Eye (tissue), 1 donor: ENCODE data around the gene RNF38.
A peak's percentile ranks its signal among the peaks of the same experiment; 100 is the strongest.
"Not testable (repeated sequence)": the region's sequence is repeated elsewhere in the genome, so short reads cannot be mapped to it uniquely, and the experiment has no call there.

ENCODE experiments used
- DNase-seq: peaks from one replicate; pipeline ENCODE4 v3.0.0-alpha.2; 2015

RNF38 gene

GRCh38 chr9:36402536-36402935 lies 2.5 kb upstream of the RNF38 start:
- DNase-seq, result peak; percentile 27

- no peak for DNase-seq
Measured at GRCh38 chr9:36401897-36402480, 1.9 kb upstream of the RNF38 start.

- no peak for DNase-seq
Measured at GRCh38 chr9:36401164-36401740, 1.2 kb upstream of the RNF38 start.

- DNase-seq, result peak; percentile 96
Measured at GRCh38 chr9:36400332-36401163, 479 bp upstream of the RNF38 start.

GRCh38 chr9:36398745-36399144 lies 1.3 kb downstream of the RNF38 start:
- DNase-seq, result no peak

GRCh38 chr9:36396985-36397384 lies 3.1 kb downstream of the RNF38 start:
- DNase-seq, result no peak

GRCh38 chr9:36392489-36392888 lies 7.6 kb downstream of the RNF38 start:
- DNase-seq, result no peak

- no peak for DNase-seq
Measured at GRCh38 chr9:36389590-36389989, 10.5 kb downstream of the RNF38 start.

GRCh38 chr9:36386396-36386965 lies 13.6 kb downstream of the RNF38 start:
- DNase-seq, result not testable (repeated sequence)

- no peak for DNase-seq
Measured at GRCh38 chr9:36382484-36382883, 17.6 kb downstream of the RNF38 start.

GRCh38 chr9:36364577-36364976 lies 35.5 kb downstream of the RNF38 start:
- no peak for DNase-seq

- DNase-seq, result no peak
Measured at GRCh38 chr9:36363448-36363847, 36.6 kb downstream of the RNF38 start.

GRCh38 chr9:36358486-36358885 lies 41.6 kb downstream of the RNF38 start:
- no peak for DNase-seq

GRCh38 chr9:36357639-36358038 lies 42.4 kb downstream of the RNF38 start:
- no peak for DNase-seq

- DNase-seq, result no peak
Measured at GRCh38 chr9:36346569-36346968, 53.5 kb downstream of the RNF38 start.

GRCh38 chr9:36345103-36345846 lies 54.8 kb downstream of the RNF38 start:
- DNase-seq, result no peak

GRCh38 chr9:36341936-36342577 lies 58.0 kb downstream of the RNF38 start:
- no peak for DNase-seq

- no peak for DNase-seq
Measured at GRCh38 chr9:36337865-36338264, 62.2 kb downstream of the RNF38 start.

GRCh38 chr9:36337002-36337401 lies 63.1 kb downstream of the RNF38 start:
- DNase-seq, result no peak

GRCh38 chr9:36336131-36336907 lies 63.8 kb downstream of the RNF38 start:
- no peak for DNase-seq

- DNase-seq, result no peak
Measured at GRCh38 chr9:36332006-36332405, 68.1 kb downstream of the RNF38 start.
